H1 (cell line): Measurements from ENCODE around the gene LAMP5. TPM values are rescaled to one million over a fixed set of nuclear protein-coding genes. Genes with fewer than 3 reads are reported as not detected.

ENCODE experiments used
- CTCF ChIA-PET: fragments of 300-600 bp; sonication (Branson Sonifier 250); formaldehyde crosslinking; loops from one replicate; lab custom pipeline; 2021; ENCODE audit not compliant: partially characterized antibody; lab: Charles Lee
- POLR2A ChIA-PET: fragments of 300-600 bp; sonication (Branson Sonifier 250); formaldehyde crosslinking; loops from one replicate; lab custom pipeline; 2021; ENCODE audit warnings: inconsistent platforms; ENCODE audit not compliant: partially characterized antibody; lab: Charles Lee
- DNase-seq, 2 experiments: peaks; one replicate each; pipeline versions ENCODE4 v3.0.0 to v3.0.0-alpha.2; 2010 to 2022; ENCODE audit warnings: low spot score in 2 of 2, low read depth in 1 of 2, mixed read lengths in 1 of 2
- FAIRE-seq: peaks from 2 replicates; lab custom pipeline; 2011; peaks lifted over from hg19 to GRCh38; lab: Jason Lieb, UNC
- H2AFZ ChIP-seq: 2 replicates; pipeline ENCODE4 v1.8.1; 2012; ENCODE audit warnings: low read length, inconsistent platforms
- H2AK5ac ChIP-seq: 2 replicates; pipeline ENCODE4 v1.6.1; 2013; ENCODE audit warnings: low read depth, low read length
- H2BK120ac ChIP-seq: replicated peaks from 2 replicates; pipeline ENCODE3; 2013; ENCODE audit warnings: low read depth, low read length, inconsistent platforms
- H2BK12ac ChIP-seq: 2 replicates; pipeline ENCODE4 v1.6.1; 2013; ENCODE audit warnings: low read depth, low read length
- H2BK15ac ChIP-seq: 2 replicates; pipeline ENCODE4 v1.6.1; 2013; ENCODE audit warnings: low read length
- H2BK20ac ChIP-seq: 2 replicates; pipeline ENCODE4 v1.6.1; 2013; ENCODE audit warnings: low read length
- H2BK5ac ChIP-seq: 2 replicates; pipeline ENCODE4 v1.6.1; 2013; ENCODE audit warnings: low read depth, low read length
- H3K14ac ChIP-seq: 2 replicates; pipeline ENCODE4 v1.6.1; 2013; ENCODE audit warnings: inconsistent platforms; ENCODE audit not compliant: insufficient read length
- H3K18ac ChIP-seq: 2 replicates; pipeline ENCODE4 v1.6.1; 2013; ENCODE audit warnings: low read length; ENCODE audit errors: extremely low read depth
- H3K23ac ChIP-seq: 2 replicates; pipeline ENCODE4 v1.6.1; 2013; ENCODE audit warnings: inconsistent platforms; ENCODE audit not compliant: insufficient read length
- H3K23me2 ChIP-seq: 2 replicates; pipeline ENCODE4 v1.6.1; 2013; ENCODE audit warnings: low read depth, low read length
- H3K27ac ChIP-seq: 2 replicates; pipeline ENCODE4 v1.6.1; 2011; ENCODE audit warnings: low read depth, low read length, inconsistent platforms
- H3K27me3 ChIP-seq, 4 experiments: replicated peaks in 1 of 4; 1 replicate in 1 of 4; 2 replicates in 3 of 4; pipeline versions ENCODE4 v1.6.1 to v1.8.1; 2011 to 2013; ENCODE audit warnings: low read length in 3 of 4, mild to moderate bottlenecking in 3 of 4, inconsistent platforms in 2 of 4, mixed read lengths in 2 of 4, moderate library complexity in 1 of 4; ENCODE audit not compliant: control insufficient read depth in 3 of 4, insufficient read depth in 3 of 4; ENCODE audit errors: extremely low read depth in 1 of 4
- H3K36me3 ChIP-seq, 4 experiments: 2 replicates each; pipeline versions ENCODE4 v1.6.1 to v1.8.1; 2011 to 2013; ENCODE audit warnings: mild to moderate bottlenecking in 4 of 4, low read length in 3 of 4, moderate library complexity in 2 of 4, control low read depth in 1 of 4, inconsistent platforms in 1 of 4; ENCODE audit not compliant: insufficient read depth in 4 of 4, control insufficient read depth in 2 of 4
- H3K4ac ChIP-seq: replicated peaks from 2 replicates; pipeline ENCODE3; 2013; ENCODE audit warnings: low read length, low read depth, mixed read lengths, inconsistent platforms; ENCODE audit not compliant: insufficient read length
- H3K4me1 ChIP-seq, 4 experiments: replicated peaks in 1 of 4; 1 replicate in 1 of 4; 2 replicates in 3 of 4; pipeline versions ENCODE4 v1.6.1 to v1.8.1; 2011 to 2013; ENCODE audit warnings: low read length in 3 of 4, inconsistent platforms in 2 of 4, mixed read lengths in 1 of 4; ENCODE audit not compliant: insufficient read depth in 4 of 4, control insufficient read depth in 3 of 4
- H3K4me2 ChIP-seq, 2 experiments: 2 replicates each; pipeline versions ENCODE4 v1.6.1 to v1.8.1; 2011 to 2013; ENCODE audit warnings: low read depth in 2 of 2, low read length in 2 of 2, control low read depth in 1 of 2, inconsistent platforms in 1 of 2, mild to moderate bottlenecking in 1 of 2; ENCODE audit not compliant: insufficient read depth in 1 of 2
- H3K4me3 ChIP-seq, 4 experiments: fragments of 200-600, 300-600 bp in 1 of 4; sonication (generic), shearing (Covaris generic), sonication (Bioruptor Twin) in 1 of 4; 2 replicates each; pipeline versions ENCODE4 v1.5.1 to v1.8.1; 2011 to 2016; ENCODE audit warnings: low read length in 4 of 4, low read depth in 3 of 4, control low read depth in 2 of 4, inconsistent platforms in 2 of 4, mild to moderate bottlenecking in 2 of 4, mixed read lengths in 1 of 4, moderate library complexity in 1 of 4; ENCODE audit not compliant: insufficient read depth in 2 of 4; ENCODE audit errors: extremely low read depth in 1 of 4
- H3K56ac ChIP-seq: replicated peaks from 2 replicates; pipeline ENCODE3; 2013; ENCODE audit warnings: low read depth, mild to moderate bottlenecking, mixed read lengths, low read length, inconsistent platforms; ENCODE audit not compliant: insufficient read length
- H3K79me1 ChIP-seq: 2 replicates; pipeline ENCODE4 v1.6.1; 2013; ENCODE audit warnings: low read depth, low read length, control low read depth
- H3K79me2 ChIP-seq, 2 experiments: 2 replicates each; pipeline versions ENCODE4 v1.6.1 to v1.8.1; 2012 to 2013; ENCODE audit warnings: low read length in 2 of 2, mild to moderate bottlenecking in 2 of 2, inconsistent platforms in 1 of 2; ENCODE audit not compliant: insufficient read depth in 2 of 2, control insufficient read depth in 1 of 2
- H3K9ac ChIP-seq, 4 experiments: replicated peaks in 1 of 4; 1 replicate in 1 of 4; 2 replicates in 3 of 4; pipeline versions ENCODE4 v1.6.1 to v1.8.1; 2011 to 2013; ENCODE audit warnings: low read depth in 3 of 4, low read length in 3 of 4, control low read depth in 2 of 4, mild to moderate bottlenecking in 2 of 4, moderate library complexity in 2 of 4, inconsistent platforms in 1 of 4; ENCODE audit errors: extremely low read depth in 1 of 4
- H3K9me3 ChIP-seq, 2 experiments: 2 replicates each; pipeline versions ENCODE4 v1.6.1 to v1.8.1; 2012 to 2013; ENCODE audit warnings: mild to moderate bottlenecking in 2 of 2, moderate library complexity in 2 of 2, control low read depth in 1 of 2, inconsistent platforms in 1 of 2, low read depth in 1 of 2, low read length in 1 of 2, mixed read lengths in 1 of 2; ENCODE audit not compliant: insufficient read depth in 2 of 2
- H4K20me1 ChIP-seq, 2 experiments: replicated peaks in 1 of 2; 2 replicates each; pipeline versions ENCODE3 to v1.8.1; 2011 to 2013; ENCODE audit warnings: inconsistent platforms in 2 of 2, low read length in 2 of 2, mild to moderate bottlenecking in 1 of 2; ENCODE audit not compliant: insufficient read depth in 2 of 2, control insufficient read depth in 1 of 2
- H4K5ac ChIP-seq: 2 replicates; pipeline ENCODE4 v1.6.1; 2013; ENCODE audit warnings: low read length, low read depth, mixed read lengths, inconsistent platforms; ENCODE audit not compliant: insufficient read length
- H4K8ac ChIP-seq: 2 replicates; pipeline ENCODE4 v1.8.0; 2013; ENCODE audit warnings: mild to moderate bottlenecking, moderate library complexity, low read length, inconsistent platforms; ENCODE audit not compliant: insufficient read depth; ENCODE audit errors: extremely low read depth
- H4K91ac ChIP-seq: replicated peaks from 2 replicates; pipeline ENCODE3; 2013; ENCODE audit warnings: low read length, mixed read lengths, inconsistent platforms; ENCODE audit not compliant: insufficient read length
- CBX5 ChIP-seq: fragments of 300-800, 300-1000 bp; sonication (generic); IDR thresholded peaks from 2 replicates; pipeline ENCODE4 v1.7.1; 2016; ENCODE audit warnings: antibody characterized with exemption, low read length, low read depth
- CHD1 ChIP-seq: IDR thresholded peaks from 2 replicates; pipeline ENCODE4 v1.6.1; 2012; ENCODE audit warnings: low read depth, low read length, improper control_type of control experiment
- EP300 ChIP-seq, 2 experiments: IDR thresholded peaks; 1 replicate in 1 of 2; 2 replicates in 1 of 2; pipeline ENCODE4 v1.6.1; 2011 to 2012; ENCODE audit warnings: low read depth in 2 of 2, low read length in 2 of 2, mild to moderate bottlenecking in 2 of 2, borderline replicate concordance in 1 of 2, inconsistent platforms in 1 of 2, moderate library complexity in 1 of 2
- HDAC6 ChIP-seq: IDR thresholded peaks from one replicate; pipeline ENCODE4 v1.7.1; 2012; ENCODE audit warnings: low read depth, mild to moderate bottlenecking, inconsistent platforms, low read length, moderate library complexity
- JUND ChIP-seq: IDR thresholded peaks from 2 replicates; pipeline ENCODE4 v1.6.1; 2011; ENCODE audit warnings: mild to moderate bottlenecking, improper control_type of control experiment, low read length
- KDM1A ChIP-seq: fragments of 200-600, 300-600 bp; sonication (generic); IDR thresholded peaks from 2 replicates; pipeline ENCODE4 v1.7.1; 2016; ENCODE audit warnings: mild to moderate bottlenecking, low read length, borderline replicate concordance
- NANOG ChIP-seq: IDR thresholded peaks from 2 replicates; pipeline ENCODE4 v1.6.1; 2011; ENCODE audit warnings: low read length, low read depth, mild to moderate bottlenecking, inconsistent platforms; ENCODE audit not compliant: insufficient read depth, poor library complexity, severe bottlenecking
- RBBP5 ChIP-seq: IDR thresholded peaks from 2 replicates; pipeline ENCODE4 v1.7.1; 2012; ENCODE audit warnings: low read depth, mild to moderate bottlenecking, inconsistent platforms, low read length, moderate library complexity, borderline replicate concordance
- SP1 ChIP-seq: IDR thresholded peaks from 2 replicates; pipeline ENCODE4 v1.6.1; 2011; ENCODE audit warnings: low read depth, low read length
- SUZ12 ChIP-seq: fragments of 200-600 bp; sonication (generic); IDR thresholded peaks from 2 replicates; pipeline ENCODE4 v1.6.1; 2012; ENCODE audit warnings: mild to moderate bottlenecking, inconsistent platforms, low read length, moderate library complexity, mixed read lengths
- TAF1 ChIP-seq: IDR thresholded peaks from 2 replicates; pipeline ENCODE4 v1.6.1; 2011; ENCODE audit warnings: mild to moderate bottlenecking, low read depth, low read length
- WGBS, 2 experiments: shearing (Covaris generic) in 1 of 2; methylation state at CpG; one replicate each; pipeline versions ENCODE4 v1.1.6 to v1.1.7; 2013 to 2015; ENCODE audit warnings: low lambda C conversion rate in 2 of 2, mixed read lengths in 2 of 2, inconsistent platforms in 1 of 2, low coverage in 1 of 2, missing lambda C conversion rate in 1 of 2; ENCODE audit not compliant: insufficient replicate concordance in 2 of 2, insufficient coverage in 1 of 2, insufficient read length in 1 of 2; ENCODE audit errors: extremely low coverage in 1 of 2, missing lambda C conversion rate in 1 of 2; 5-methylcytosine and 5-hydroxymethylcytosine counted together
- polyA plus RNA-seq, 7 experiments: library from polyadenylated mRNA; depleted of rRNA in 3 of 7; stranded (reverse) in 5 of 7; unstranded in 2 of 7; fragments of >200 nt in 5 of 7; fragments of 200-250 nt in 2 of 7; gene quantifications; 1 replicate in 5 of 7; 2 replicates in 1 of 7; 4 replicates in 1 of 7; pipeline versions ENCODE4 v1.2.1 to v1.2.3, GENCODE V29; 2011 to 2013; ENCODE audit warnings: missing spikeins in 2 of 7, mixed read lengths in 2 of 7
- total RNA-seq: library from RNA; stranded (reverse); fragmentation: NEBNext Ultra II Directional; extraction: Animal tissue kit (Norgen Biotek cat#: 25700); gene quantifications from 2 replicates; pipeline ENCODE4 v1.2.1, GENCODE V29; 2021

The LAMP5 gene
- total and polyA plus RNA-seq, 2 of the 8 experiments (the other 6 are each of a cell fraction or from before 2014, with no cell fraction given) = 0.22 to 1.9 TPM

- no peak overlapping the region for H3K4me2 ChIP-seq
- CTCF ChIA-PET = interaction anchor here (0.9 to 1.0 kb wide), 2 partner anchors 13 to 372 kb away, joined by 3 read pairs; no protein-coding TSS in a partner anchor
- H3K56ac ChIP-seq = no peak overlapping the region
- no peak for TF ChIP-seq JUND
- TF ChIP-seq SP1 = no peak
- TF ChIP-seq NANOG = no peak
- TF ChIP-seq SUZ12 = no peak
- no peak for TF ChIP-seq HDAC6
- TF ChIP-seq RBBP5 = no peak
- TF ChIP-seq TAF1 = no peak
- TF ChIP-seq EP300 (IDR thresholded peaks at IDR 0.05; ENCODE audit: borderline replicate concordance in 1 of 2, low read depth in 2 of 2, low read length in 2 of 2) = no peak
- no peak for TF ChIP-seq KDM1A
- TF ChIP-seq CBX5 = no peak
- TF ChIP-seq CHD1 = no peak
Measured at GRCh38 chr20:9532069-9532838, 17.9 kb downstream of the LAMP5 start.

More at GRCh38 chr20:9532069-9532838, 17.9 kb downstream of the LAMP5 start:
- Histone ChIP-seq H3K27ac (no peak overlapping the region), H3K14ac (no peak overlapping the region), H3K79me1 (no peaks in the 10 kb centered on the region), H4K91ac (no peak overlapping the region), H3K4ac (no peak overlapping the region), H2BK120ac (no peak overlapping the region), H4K5ac (no peak overlapping the region), H2BK20ac (no peak overlapping the region), H3K27me3 (no peaks in the 10 kb centered on the region), H2AK5ac (no peak overlapping the region), H2BK15ac (no peak overlapping the region), H2BK5ac (no peak overlapping the region), H2BK12ac (no peak overlapping the region), H3K36me3 (no peaks in the 10 kb centered on the region), H3K23ac (no peak overlapping the region), H3K4me1 (peaks cover 0 to 3% (median 0%) of the 10 kb centered on the region in 4 experiments; a peak in 1 of 7 replicates), H3K79me2 (no peaks in the 10 kb centered on the region), H2AFZ (no peak overlapping the region), H3K18ac (no peak overlapping the region), H3K23me2 (no peaks in the 10 kb centered on the region), H3K9me3 (no peaks in the 10 kb centered on the region), H4K8ac (no peak overlapping the region), H3K4me3 (no peak overlapping the region), H3K9ac (no peak overlapping the region), H4K20me1 (no peaks in the 10 kb centered on the region)
- no peak for DNase-seq
- WGBS, 2 experiments = 78% methylated on average over 4 of the region's 4 CpGs; no CpG with 5 or more reads in 1 of the 2 experiments
- POLR2A ChIA-PET = no interaction called here
- FAIRE-seq = no peak
